ENCODE measurements around the gene PERM1. TPM values are rescaled to one million over a fixed set of nuclear protein-coding genes. Genes with fewer than 3 reads are reported as not detected.

Gene PERM1
- total and polyA plus RNA-seq, 2 of the 13 experiments (the other 11 are each of a cell fraction or from before 2014, with no cell fraction given) = 0.04 to 0.29 TPM

- Histone ChIP-seq H3K4me1 (ENCODE audit: insufficient read depth, low read length) (peaks cover 32% of the 10 kb centered on the region), H4K20me1 (ENCODE audit: insufficient read depth, low read length) (0 out of 2 replicates have a peak, but pooled peaks cover 5% of the 10 kb centered on the region), H2AFZ (ENCODE audit: low read length) (no peak overlapping the region), H3K79me2 (ENCODE audit: insufficient read depth, low read length) (no peaks in the 10 kb centered on the region), H3K4me2 (ENCODE audit: low read depth, low read length) (peak overlapping the region; percentile 12; the same call in 1 of the 2 replicates), H3K36me3 (replicated peaks in 1 of 2; ENCODE audit: control insufficient read depth in 1 of 2, insufficient read depth in 2 of 2, low read length in 2 of 2) (peaks cover 9 to 17% of the 10 kb centered on the region in 2 experiments; a peak in 4 of 5 replicates), H3K9ac (ENCODE audit: insufficient read depth, low read depth, low read length) (no peak overlapping the region), H3K27me3 (ENCODE audit: control insufficient read depth in 1 of 2, insufficient read depth in 2 of 2, low read length in 2 of 2) (peaks cover 14 to 36% of the 10 kb centered on the region in 2 experiments), H3K27ac (ENCODE audit: extremely low read length, insufficient read depth, low read length) (no peak overlapping the region), H3K4me3 (replicated peaks in 1 of 3; ENCODE audit: insufficient read depth in 1 of 3, low read depth in 2 of 3, low read length in 3 of 3) (peak overlapping the region in 1 of 3 experiments; percentile 65; a peak in 1 of 6 replicates), H3K9me3 (ENCODE audit: low read length) (no peaks in the 10 kb centered on the region)
- ChIA-PET CTCF (ENCODE audit: low intra/inter-chr PET ratio, low total read pairs) (no interaction called here), POLR2A (interaction anchor here (0.6 kb wide), 1 partner anchor 17 kb away, joined by 4 read pairs; the partner anchor contains the start of gene NOC2L)
- TF ChIP-seq KDM2A (CRISPR knock-in tag; IDR thresholded peaks at IDR 0.05; ENCODE audit: borderline replicate concordance, low read depth) (peak; percentile 2; the same call in 1 of the 2 replicates), ZHX1 (CRISPR knock-in tag; IDR thresholded peaks at IDR 0.05; ENCODE audit: low read depth) (peak; percentile 21; the same call in 1 of the 2 replicates), GTF3A (CRISPR knock-in tag; conservative IDR thresholded peaks at IDR 0.05) (no peak), AGO1 (IDR thresholded peaks at IDR 0.05; ENCODE audit: low read depth, low read length, poor library complexity, severe bottlenecking) (peak; percentile 14)
- DNase-seq (ENCODE audit: low spot score) (no peak), ATAC-seq (no peak), FAIRE-seq (no peak)
- BruUV-seq (replicated peaks) = no TSS peak
- intact Hi-C loops (cut with micrococcal nuclease; ENCODE audit: unreplicated experiment) = no loop called here
- in situ Hi-C loops (cut with HindIII; ENCODE audit: extremely low pct_ligation_motif_present, low pct_unique_long_range_greater_than_20kb) = no loop called here
- WGBS (ENCODE audit: low lambda C conversion rate) = 65% methylated on average over 5 of the region's 48 CpGs
Observed at GRCh38 chr1:942411-942821, 39.5 kb downstream of the PERM1 start.
